CD4-positive, alpha-beta T cell treated with Interleukin-2 at 100 ng/mL for 4 hours (primary cell): ENCODE results near the gene FAM131C.
"Not testable (repeated sequence)": the region's sequence is repeated elsewhere in the genome, so short reads cannot be mapped to it uniquely, and the experiment has no call there.

Source experiments
- DNase-seq: peaks from one replicate; pipeline ENCODE4 v3.0.0-alpha.2; 2020; ENCODE audit warnings: low spot score

FAM131C gene

DNA sequence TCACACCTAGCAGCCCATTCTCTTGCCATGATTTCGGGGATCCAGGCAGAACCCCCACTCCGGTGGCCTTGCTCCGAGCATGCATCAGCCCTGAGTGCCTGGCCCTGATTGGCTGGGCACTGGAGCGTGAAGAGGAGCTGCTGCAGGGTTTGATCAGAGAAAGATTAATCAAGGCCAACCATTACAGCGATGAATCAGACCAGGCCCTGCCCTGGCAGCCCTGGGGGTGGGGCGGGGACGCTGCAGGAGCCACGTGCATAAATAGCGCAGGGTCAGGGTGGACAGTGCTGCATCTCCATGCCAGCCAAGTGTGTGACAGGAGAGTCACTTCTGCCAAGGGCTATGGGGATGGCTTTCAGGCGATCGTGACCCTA, 3.4 kb upstream of the FAM131C start:
- no peak for DNase-seq

DNA sequence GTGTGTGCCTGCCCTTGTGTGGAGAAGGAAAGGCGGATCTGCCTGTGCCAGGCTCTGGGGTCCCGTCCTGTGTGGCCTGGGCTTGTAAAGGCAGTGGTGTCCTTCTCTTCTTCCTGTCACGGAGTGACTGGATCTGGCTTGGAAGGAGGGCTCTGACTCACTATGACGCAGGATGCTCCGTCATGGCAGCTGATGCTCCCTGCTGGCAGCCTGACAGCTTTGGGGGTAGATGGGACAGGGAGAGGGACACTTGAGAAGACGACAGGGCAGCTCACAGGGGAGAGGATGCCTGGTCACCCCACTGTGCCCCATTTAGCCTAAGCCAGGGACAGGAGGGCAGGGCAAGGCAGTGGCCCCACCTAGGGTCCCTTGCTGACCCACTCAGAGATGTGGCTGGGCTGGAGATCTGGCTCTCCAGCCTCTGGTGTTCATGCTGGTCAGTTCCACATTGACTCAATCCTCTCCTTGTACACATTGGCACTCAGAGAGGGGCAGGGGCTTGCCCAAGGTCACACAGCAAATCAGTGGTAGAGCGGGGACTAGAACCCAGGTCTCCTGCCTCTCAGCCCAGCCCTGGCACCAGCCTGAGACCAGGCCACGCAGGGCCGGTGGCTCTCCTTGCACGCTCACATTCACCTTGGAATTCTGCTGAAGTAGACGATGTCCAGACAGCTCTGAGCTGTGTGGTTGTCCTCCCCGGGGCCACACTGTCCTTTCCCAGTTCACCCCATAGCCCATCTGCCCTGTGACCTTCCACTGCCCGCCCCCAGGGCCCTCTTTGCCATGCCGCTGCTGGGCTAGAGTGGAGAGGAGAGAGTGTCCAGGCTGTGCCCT, 2.8 kb upstream of the FAM131C start:
- no peak for DNase-seq

DNA sequence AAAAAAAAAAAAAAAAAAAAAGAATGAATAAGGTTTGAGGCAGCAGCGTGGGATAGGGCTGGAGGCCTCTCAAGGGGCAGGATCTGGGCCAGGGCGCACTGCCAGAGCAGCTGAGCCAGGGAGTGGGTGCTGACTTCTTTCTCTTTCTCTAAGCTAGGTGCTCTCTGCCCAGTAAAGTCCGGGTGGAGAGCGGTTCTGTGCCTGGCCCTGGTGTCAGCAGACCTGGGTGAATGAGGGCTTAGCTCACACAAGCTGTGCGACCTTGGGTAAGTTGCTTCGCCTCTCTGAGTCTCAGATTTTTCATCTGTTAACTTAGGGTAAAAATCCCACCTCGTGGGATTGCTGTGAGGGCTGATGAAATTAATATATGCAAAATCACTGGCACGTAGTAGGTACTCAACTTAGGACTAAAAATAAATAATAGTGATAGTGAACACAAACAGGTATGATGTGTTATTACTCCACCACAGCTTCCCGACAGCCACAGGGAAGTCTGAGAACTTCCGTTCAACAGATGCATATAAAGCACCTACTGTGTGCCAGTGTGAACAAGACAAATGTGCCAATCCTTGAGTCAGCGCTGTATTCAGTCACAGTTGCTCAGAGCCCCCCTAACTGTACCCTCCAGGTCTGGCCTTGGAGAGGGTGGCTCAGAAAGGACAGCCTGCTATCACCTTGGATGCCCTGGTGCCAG, 2.0 kb upstream of the FAM131C start:
- DNase-seq, result no peak

DNA sequence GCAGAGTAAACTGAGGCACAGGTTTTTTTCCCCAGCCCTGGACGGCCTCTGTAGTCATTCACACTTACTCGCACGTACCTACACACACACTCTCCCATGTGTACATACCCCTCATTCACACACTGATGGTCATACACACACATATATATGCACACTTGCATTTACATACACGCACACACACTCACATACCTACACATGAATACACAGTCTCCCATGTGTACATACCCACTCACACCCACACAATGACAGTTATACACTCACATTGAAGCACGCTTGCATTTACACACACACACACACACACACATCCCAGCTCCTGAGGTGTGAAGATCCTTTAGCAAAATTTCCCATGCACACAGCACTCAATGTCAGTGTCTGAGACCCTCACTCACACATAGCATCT, 766 bp upstream of the FAM131C start:
- DNase-seq, result no peak

DNA sequence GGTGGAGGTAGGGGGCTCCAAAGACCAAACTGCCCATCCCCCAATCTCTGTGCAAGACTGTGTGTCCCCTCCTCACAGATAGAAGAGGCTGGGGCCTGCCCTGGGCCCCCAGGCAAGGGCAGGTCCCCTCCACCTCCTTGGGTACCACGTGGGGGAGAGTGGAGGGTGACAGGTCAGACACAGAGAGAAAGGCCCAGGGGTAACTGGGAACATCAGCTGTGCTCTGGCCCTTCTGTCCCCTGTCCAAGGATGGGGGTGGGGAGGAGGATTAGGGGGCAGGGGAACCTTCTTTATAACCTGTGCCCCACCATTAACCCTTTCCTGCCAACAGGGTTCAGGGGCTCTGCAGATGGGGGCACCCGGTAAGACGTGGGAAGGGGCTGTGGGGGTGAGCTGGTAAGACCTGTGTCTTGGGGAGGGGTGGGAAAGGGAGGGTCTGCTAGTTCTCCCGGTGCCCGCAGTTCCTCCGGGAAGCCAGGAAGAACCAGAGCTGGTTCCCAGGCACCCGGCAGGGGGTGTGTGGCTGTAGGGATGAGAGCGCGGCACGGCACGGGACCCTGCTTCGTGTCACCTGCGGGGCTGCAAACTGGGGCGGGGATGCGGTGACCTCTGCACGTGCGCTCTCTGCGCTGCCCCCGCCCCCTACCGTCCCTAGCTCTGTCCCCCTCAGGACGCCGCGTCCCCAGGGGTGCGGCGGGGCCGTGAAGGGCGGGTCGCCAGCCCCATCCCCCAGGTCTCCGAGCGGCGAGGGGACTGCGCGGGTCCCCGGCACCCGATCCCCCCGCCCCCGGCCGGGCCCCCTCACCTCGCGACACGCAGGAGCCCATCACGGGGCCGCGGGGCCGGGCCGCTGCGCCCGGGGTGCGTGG, 601 bp downstream of the FAM131C start:
- no peak for DNase-seq

DNA sequence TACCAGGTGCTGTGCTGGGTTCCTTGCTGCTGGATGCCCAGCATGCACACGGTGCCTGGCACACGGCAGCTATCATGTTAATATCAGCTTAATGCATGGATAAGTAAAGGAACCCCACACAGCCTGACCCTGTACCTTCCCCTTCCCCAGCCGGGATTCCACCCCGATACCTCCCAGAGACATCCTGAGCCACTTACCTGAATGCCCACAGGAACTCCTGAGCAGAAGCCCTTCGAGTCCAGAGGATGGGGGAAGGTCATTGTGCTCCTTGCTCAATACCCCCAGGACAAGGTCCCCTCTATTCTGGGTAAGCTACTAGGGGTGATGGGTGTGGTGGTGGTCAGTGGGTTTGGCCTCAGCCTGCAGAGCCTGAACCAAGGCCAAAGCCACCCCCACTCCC, 1.4 kb downstream of the FAM131C start:
- no peak for DNase-seq

DNA sequence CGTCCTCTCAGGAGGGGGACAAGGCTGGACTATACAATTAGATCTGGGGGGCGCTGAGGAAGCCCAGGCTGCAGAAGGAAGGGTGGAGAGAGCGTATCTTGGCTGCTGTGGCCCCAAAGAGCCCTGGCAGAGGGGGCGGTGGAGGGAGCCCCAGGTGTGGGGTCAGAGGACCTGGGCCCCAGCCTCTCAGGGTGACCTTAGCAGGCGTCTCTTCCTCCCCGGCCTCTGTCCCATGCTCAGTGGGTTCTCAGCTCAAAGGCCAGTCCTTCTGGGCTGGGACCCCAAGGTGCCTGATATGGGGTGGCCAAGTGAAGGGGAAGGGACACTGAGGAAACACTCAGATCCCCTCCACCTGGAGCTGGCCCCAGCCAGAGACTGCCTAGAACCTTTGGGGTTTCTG, 1.8 kb downstream of the FAM131C start:
- DNase-seq, result no peak

DNA sequence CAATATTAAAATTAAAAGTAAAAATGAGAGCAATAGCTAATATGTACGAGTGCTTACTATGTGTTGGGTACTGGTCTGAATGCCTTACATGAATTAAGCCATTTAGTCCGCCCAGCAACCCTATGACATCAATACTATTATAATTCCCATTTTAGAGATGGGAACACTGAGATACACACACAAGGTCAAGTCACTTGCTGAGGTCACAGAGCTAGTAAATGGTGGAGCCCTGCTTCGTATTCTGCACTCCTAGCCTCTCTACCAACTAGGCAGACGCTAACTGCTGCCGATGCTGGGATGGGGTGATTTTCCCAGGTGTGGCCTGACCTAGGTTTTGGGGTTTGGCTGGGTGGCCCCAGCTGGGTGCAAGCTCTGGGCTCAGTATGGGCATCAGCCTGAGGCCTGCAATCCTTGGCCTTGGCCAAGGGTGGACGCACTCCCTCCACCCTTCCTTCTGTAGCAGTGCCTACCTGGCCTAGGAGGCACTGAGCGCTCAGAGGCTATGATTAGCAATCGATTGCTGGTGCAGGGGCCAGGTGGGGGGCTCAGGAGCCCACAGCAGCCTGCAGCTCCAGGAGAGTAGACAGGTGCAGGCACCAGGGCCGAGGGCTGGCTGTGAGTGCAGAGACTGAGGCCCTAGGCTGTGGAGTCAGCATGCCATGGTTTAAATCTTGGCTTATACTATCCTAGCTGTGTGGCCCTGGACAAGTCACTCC, 2.7 kb downstream of the FAM131C start:
- no peak for DNase-seq

DNA sequence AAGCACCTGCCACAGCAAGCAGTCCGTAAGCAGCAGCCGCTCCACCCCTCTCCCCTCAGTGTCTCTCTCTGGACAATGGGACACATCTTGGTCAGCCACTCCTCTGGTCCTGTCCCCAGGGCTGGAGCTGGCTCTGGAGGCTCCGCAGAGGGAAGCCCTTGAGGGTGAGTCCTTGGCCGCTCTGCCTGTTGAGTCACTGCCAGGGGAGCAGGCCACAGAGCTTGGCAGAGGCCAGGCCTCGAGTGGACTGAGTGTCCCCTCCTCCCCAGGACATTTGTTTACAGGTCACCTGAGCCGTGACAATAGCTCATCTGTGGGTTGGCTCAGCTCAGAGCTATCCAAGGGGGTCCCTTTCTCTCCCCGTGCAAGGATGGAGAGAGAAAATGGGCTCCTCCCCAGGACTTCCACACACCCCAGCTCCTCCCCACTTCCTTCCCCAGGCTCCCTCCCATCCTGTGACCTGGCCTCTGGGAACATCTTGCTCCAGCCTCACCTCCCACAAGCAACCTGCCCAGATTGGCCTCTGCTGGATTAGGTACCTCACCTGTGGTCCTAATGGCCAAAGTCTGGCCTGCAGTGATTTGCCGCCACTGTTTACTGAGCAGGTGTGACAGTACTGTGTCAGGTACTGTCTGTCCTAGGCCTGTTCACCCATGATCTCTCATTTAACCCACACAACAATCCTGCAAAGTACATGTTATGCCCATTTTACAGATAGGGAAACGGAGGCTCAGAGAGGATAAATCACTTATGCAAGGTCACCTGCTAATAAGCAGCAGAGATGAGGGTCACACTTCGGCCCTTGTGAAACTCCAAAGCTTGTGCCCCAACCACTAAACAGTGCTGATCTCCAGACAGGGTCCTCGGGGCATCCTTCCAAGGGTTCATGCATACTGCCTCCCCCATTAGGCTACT, 4.8 kb downstream of the FAM131C start:
- no peak for DNase-seq

DNA sequence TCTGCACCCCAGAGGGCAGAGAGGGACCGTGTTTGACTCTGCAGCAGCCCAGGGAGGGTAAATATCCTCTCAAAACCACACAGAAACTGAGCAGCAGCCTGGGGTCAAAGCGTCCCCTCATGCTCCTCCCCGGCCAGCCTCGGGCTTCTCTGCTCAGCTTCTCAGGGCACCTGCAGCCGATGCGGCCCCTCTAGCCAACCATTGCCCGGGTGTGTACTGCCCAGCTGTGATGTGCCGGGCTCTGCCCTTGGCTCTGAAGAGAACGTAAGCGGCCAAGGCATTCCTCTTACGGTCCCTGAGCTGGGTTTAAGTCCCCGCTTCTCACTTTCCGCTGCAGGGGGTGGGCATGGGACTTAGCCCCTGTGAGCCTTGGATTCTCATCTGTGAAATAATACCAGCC, 5.5 kb downstream of the FAM131C start:
- DNase-seq, result no peak

DNA sequence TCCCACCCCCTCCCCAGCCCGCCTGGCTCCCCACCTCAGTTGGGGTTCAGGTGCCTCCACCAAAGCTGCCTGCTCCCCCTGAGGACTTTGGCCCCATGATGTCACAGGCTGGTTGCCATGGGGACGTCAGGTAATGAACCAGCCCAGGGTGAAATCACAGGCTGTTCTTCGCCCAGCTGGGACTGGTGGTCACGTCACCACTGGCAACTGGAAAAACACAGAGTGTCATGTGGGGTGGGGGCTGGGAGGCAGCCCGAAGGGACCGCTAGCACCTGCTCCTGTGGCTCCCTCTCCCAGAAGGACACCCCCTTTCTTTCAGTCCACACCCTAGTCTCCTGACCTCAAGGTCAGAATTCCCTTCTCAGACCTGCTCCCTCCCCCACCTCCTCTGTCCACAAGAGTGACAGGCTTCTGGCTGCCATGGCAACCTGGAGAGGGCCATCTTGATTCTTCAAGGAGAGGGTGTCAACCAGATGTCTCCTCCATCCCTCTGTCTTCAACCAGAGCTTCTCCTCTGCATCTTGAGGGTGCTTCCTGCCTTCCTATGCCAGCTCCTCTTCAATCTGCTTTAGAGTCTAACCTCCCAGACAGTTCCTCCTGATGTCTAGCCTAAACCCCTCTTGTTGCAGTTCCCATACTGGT, 6.2 kb downstream of the FAM131C start:
- no peak for DNase-seq

DNA sequence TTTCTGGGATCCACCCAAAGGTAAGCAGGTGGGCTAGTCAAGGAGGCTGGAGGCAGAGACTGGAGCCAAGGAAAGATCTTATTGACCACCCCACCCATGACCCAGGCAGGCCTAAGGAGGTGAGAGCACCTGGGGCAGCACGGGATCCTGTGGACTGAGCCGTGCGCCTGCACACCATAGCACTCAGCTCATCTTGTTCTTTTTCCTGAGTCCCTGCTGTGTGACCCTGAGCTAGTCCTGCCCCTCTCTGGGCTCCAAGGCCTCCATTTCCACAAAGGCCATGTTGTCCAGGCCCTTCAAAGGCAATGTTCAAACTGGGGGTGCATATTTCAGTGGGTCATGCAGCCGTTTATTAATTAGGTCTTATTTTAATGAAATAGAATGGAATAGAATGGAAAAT, 7.2 kb downstream of the FAM131C start:
- no peak for DNase-seq

DNA sequence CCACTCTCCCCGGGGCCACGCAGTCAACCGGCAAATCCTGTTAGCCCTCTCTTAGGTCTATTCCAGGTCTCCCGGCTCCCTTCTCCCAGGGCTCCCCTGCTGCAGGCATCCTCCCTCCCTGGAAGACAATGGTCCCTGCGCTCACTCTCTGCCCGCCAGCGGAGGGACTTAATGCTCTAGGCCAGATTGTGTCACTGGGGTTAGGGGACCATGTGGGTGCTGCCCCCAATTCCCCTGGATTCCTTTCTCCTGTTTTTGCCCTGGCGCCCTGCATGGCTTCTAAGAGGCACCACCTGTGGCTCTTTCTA, 8.2 kb downstream of the FAM131C start:
- DNase-seq, result no peak

DNA sequence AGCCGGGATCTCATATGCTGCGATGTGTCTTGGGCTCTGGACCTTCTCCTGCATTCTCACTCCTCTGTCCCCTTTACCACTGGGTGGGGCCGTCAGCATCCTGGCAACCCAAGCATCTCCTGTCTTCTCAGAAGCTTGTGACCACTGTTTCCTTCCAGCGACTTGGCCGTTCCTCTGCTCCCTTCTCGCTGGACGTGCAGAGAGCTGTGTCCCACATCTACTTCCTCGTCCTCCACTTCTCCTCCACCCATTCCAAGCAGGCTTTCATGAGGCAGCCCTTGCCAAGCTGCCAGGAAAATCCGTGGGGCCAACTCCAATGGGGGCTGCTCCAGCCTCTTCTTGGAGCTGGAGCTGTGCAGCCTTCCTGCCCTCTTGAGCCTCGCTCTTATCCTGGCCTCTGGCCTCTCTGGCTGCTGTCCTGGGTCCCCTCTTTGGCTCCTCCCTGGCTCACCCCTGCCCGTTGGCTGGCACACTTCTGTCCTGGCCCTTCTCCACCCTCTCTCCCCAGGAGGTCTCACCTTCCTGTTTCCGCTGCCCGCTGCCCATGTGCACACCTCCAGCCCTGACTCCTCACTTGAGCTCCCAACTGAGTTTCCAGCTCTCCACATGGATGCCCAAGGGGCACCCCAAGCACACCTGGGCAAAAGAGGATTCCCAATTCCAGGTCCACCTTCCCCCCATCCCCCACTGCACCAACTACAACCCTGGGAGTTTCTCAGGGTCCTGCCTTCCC, 8.7 kb downstream of the FAM131C start:
- DNase-seq, result no peak

DNA sequence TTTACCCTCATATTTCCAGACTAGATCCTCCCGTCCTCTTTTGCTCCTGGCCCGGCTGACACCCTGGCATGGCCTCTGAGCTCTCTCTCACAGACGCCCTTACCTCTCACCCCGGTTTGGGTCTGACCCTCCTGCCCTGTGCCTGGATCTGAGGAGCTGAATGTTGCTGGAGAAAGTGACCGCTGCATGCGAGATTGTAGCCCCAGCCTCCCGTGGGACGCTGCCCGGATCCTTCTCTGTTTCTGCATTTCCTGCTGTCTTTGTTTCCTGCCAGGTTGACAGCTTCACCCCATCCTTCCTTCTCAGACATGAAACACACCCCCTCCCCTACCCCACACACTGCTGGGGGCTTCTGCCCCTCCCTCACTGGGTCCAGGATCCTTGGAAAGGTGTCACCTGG, 9.5 kb downstream of the FAM131C start:
- no peak for DNase-seq

DNA sequence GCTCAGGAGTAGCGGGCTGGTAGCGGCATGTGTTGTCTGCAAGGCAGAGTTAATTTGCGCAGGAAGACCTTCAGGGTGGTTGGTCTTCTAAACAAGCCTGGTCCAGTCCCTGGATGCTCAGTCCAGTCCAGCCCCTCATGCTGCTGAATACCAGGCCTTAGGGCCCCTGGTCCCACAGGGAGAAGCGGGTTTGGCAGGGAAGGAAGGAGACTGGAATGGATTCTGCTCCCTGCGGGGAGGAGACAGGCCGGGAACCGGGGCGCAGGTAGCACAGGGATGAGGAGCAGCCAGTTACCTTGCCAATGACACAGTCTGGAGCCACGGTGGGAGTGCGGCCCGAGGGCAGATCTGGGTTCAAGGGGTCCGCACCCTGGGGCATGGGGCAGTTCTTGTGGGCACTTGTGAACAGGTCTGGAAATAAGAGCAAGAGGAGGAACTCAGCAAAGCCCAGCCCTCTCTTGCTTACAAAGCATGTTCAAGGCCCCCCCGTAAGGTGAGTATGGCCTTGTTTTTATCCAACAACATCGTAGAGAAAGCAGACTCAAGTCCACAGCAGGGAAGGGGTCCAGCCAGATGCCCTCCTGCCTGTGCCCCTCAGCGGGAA, 10.1 kb downstream of the FAM131C start:
- no peak for DNase-seq

DNA sequence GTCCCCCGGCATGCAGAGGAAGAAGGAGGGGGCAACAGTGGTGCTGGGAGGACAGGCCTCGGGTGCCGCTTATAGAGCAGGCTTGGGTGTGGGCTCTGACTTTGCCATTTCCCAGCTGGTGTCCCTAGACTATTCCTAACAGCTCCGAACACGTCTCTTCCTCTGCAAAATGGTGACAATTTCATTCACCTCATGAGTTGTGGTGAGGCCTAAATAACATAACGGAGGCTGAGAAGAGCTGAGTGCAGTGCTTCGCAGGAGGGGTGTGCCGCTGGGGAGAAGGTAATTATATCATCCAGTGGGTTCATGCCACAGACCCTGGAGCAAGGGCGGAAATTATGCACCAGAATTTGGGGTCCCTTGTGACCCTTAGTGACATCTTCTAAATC, 10.8 kb downstream of the FAM131C start:
- DNase-seq, result not testable (repeated sequence)

DNA sequence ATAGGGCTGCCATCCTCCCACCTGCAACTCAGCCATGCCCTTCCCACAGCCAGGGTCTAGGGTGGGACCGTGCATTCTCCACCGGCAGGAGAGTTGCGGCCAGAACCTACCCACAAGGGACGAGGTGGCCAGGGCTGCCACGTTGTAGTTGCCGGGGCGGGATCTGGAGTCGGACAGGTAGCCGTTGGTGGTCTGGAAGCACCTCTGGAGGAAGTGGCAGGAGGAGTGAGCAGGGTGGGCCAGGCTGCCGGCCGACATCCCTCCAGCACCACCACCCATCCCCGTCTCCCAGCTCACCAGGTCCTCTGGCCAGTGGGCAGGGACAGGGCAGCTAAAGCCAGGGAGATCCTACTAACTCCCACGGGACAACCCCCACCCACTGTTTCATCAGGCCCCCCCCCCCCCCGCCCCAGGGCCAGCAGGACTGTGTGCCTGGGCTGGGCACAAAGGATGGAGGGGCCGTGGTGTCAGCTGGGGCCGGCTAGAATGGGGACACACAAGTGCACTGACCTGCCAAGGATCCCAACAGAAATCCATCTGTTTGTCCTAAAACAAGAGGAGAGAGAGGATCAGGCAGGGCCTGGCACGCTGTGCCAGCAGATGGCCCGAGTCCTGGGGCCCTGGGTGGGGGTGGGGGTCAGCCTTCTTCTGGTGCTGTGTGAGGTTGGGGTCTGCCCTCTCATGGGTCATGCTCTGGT, 11.3 kb downstream of the FAM131C start:
- DNase-seq, result not testable (repeated sequence)

DNA sequence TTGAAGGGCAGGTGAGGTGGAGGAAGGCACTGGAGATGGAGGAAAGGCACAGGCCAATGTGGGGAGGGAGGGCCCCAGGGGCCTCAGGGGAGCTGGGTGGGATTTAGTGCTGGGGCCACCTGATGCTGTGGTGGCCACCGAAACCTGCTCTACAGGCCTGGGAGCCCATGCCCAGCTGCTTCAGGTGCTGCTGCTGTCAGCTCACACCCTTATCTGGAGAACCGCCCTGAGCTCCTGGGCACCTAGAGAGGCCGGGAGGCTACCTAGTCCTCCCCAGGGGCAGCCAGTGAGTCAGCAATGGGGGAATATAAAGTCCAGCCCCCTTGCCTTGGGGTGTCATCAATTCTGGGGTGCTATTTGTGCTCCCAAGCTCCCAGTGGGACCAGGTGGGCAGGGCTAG, 12.2 kb downstream of the FAM131C start:
- DNase-seq, result no peak
